HG03064 (cell line): ENCODE measurements around the gene RBM47.
"Not testable (repeated sequence)": the region's sequence is repeated elsewhere in the genome, so short reads cannot be mapped to it uniquely, and the experiment has no call there.

Source experiments
- ATAC-seq: cut with Tn5 transposase; IDR thresholded peaks from one replicate; pipeline ENCODE4 v1.9.1; 2021; ENCODE audit warnings: low read depth; ENCODE audit not compliant: unreplicated experiment

RBM47 gene

DNA sequence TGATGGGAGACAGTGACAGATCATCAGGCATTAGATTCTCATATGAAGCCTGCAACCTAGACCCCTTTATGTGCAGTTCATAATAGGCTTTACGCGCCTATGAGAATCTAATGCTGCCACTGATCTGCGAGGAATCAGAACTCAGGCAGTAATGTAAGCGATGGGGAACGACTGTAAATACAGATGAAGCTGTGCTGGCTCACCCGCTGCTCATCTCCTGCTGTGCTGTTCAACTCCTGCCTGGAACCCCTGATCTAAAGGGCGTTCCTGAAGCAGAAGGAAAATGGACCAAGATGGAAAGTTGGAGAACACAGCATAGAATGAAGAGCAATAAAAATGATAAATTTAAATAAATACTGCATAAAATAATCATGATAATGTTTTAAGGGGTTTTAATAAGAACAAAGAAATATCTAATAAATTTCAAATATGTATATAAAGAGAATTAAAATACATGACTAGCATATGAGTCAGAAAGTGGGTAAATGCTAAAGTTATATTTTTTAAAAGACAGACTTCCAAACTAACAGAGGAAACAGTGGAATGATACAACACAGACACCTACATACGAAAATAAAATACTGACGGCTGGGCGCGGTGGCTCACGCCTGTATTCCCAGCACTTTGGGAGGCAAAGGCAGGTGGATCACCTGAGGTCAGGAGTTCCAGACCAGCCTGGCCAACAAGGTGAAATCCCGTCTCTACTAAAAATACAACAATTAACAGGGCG, 59.2 kb downstream of the RBM47 start:
- ATAC-seq = no peak

DNA sequence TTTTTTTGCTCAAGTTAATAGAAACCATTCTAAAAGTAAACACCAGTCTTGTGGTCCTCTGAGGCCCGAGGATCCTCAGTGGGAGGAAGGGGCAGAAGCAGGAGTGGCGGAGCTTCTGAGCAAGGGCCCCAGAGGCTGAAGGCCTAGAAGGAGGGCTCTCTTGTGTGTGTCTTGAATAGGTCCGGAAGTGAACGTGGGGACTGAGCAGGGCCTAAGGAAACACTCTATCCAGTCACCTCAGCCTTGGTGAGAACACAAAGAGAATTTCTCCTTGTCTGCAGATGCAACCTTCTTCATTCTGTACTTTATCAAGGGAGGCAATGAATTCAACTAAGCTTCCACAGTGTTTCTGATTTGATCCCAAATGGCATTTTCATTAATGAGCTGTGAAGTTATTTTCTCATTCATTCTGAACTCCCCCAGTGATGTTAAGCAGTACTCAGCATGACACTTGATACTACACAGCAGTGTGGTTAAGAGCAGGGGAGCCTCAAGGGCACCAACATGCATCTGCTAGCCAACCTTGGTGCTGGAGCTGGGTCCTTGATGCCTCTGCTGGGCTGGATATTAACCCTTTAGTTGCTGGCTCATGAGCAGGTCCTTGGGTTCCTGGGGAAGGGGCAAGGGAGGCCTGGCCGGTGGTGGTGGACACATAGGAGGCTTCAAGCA, 64.7 kb downstream of the RBM47 start:
- ATAC-seq = no peak

DNA sequence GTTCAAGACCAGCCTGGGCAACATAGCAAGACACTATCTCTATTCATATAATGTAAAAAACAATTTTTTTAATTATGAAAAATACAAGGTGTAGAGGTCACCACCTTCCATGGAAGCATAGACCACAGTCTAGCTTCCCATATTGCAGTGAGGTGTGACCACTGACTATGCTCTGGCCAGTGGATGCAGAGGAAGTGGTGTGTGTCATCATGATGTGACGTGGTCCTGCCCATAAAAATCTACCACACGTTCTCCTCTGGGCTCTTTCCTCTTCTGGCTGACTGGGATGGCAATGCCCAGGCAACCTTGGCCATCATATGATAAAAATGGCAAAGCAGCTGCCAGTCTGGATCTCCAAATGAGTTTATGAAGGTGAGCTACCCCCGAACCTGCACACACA, 65.7 kb downstream of the RBM47 start:
- ATAC-seq = no peak

DNA sequence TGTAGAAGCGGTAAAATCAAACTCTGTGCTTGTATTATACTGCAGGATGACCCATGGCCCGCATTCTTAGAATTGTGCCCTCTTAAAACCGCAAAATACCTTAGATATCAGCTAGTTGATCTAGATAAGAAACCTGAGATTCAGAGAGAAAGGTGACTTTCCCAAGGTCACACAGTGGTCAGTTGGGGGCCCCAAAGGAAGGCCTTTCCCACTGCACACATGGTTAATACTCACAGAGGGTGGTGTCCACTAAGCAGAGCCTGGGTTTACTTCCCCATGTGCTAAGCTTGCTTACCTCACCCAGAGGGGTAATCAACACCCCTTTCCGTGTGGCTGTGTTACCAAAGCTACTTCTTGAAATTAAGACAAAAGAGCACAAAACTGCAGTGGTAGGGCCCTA, 66.3 kb downstream of the RBM47 start:
- no peak for ATAC-seq

DNA sequence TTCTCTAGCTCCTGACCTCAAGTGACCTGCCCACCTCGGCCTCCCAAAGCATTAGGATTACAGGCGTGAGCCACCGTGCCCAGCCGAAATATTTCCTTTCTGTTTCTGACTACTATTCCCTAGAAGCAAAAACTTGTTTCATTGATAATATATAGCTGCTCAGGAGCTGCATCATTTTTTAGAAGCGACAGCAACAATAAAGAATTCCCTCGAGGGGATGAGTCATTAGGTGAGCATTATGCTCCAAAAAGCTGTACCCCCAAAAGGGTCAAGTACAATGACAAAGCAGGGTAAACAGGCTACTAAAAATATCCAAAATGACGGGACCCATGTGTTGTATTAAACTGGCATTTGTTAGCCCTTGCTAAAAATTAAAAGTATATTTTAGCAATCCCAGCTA, 67.0 kb downstream of the RBM47 start:
- no peak for ATAC-seq

DNA sequence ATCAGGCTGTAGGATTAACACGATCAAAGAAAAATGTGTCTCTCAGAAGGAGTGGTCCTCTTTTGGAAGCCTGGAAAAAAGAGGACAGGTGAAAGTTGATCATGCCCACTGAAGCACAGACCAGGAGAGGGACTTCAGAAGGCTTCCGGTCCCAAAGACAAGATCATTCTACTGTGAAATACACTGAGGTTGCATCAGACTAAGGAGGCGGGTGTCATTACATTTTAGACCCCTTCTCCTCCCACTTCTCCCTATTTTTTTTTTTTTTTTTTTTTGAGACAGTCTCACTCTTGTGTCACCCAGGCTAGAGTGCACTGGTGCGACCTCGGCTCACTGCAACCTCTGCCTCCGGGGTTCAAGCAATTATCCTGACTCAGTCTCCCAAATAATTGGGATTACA, 67.5 kb downstream of the RBM47 start:
- no peak for ATAC-seq

DNA sequence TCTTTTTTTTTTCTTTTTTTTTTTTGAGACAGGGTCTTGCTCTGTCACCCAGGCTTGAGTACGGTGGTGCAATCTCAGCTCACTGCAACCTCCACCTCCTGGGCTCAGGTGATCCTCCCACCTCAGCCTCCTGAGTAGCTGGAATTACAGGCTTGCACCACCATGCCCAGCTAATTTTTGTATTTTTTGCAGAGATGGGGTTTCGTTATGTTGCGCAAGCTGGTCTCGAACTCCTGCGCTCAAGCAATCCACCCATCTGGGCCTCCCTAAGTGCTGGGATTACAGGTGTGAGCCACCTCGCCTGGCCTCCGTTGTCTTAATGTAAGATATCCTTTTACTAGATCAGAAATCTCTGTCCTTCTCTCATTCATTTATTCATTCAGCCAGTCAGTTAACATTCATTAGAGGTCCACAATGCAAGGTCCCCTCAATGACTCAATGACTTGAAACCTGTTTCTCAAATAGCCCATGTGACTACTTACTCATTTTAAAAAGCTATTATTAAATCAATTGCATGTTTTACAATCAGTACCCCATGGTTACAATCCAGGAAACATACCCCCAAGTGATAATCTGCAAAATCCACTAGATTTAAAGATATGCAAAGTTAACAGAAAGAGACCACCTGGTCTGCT, 68.0 kb downstream of the RBM47 start:
- not testable (repeated sequence) for ATAC-seq

DNA sequence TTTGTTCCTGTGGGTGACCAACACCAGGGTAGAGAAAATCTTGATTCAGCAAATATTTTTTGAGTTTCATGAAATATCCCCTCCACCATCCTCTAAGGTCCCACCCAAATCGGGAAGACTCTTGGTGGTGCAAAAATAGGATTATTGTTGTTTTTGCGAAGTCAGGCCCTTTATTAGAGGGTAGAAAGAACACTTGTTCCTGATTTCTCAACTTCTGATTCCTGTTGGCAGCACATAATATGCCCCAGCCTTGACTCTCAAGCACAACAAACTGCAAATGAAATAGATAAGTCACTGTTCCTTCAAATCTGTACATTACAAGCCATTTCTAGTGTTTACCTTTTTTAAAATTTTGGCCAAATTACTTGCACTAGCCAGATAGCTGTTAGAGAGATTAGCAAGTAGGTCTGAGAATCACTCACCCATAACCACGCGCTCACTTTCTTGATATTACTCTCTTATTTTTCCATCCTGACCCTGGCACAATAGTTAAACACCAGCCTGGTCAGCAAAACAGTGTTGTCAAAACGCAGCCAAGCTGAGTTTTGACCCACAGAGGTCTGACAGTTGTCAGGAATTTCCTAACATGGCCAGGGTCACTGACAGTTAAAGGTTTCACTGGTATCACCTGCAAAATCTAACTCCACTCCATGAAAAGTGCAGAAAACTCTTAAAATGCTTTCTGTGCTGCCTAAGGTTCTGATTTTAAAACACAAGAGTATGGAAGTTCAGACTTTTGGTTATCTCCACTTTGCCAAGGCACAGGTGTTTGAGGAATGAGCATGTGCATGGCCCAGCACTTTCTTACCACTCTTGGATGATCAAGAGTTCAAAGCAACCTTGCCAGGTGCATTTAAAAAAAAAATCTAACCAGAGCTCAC, 69.8 kb downstream of the RBM47 start:
- ATAC-seq = no peak

DNA sequence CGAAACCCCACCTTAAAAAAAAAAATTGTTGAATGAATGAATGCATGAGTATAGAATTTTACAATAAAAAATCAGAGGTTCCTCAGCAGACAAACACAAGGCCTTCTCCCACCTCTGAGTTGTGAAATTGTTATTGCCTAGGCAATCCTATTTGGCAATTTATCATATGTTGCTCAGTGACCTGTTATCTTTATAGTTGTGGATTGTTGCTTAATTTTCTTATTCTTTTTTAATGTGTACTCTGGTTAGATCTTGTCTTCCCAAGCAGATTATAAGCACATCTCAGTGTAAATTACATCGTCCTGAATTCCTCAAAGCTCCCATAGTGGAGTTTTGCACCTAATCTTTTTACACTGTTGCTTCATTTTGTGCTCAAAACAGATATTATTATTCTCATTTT, 71.9 kb downstream of the RBM47 start:
- ATAC-seq = no peak

DNA sequence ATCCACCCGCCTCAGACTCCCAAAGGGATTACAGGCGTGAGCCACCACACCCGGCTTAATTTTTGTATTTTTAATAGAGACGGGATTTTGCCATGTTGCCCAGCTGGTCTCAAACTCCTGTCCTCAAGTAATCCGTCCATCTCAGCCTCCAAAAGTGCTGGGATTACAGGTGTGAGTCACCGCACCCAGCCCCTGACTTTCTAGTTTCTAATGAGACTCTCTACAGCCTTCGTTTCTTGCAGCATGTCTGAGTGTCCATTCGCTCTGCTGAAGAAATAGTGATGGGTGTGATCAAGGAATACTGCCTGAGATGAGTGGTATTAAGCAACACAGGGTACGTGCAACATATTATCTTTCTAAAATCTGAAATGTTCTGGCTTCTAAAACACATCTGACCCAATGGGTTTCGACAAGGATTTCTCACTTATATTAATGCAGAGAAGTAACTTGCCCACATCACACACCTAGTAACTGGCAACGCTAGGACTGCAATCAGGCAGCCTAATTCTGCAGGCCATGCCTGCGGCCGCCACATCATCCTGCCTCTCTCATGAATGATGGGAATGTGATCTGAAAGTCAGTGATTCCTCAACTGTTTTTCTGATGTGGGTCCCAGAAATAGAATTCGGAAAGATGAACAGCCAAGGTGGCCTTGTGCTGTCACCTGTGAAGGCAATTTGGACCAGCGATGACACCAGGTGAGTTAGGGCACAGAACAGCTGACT, 74.3 kb downstream of the RBM47 start:
- no peak for ATAC-seq

DNA sequence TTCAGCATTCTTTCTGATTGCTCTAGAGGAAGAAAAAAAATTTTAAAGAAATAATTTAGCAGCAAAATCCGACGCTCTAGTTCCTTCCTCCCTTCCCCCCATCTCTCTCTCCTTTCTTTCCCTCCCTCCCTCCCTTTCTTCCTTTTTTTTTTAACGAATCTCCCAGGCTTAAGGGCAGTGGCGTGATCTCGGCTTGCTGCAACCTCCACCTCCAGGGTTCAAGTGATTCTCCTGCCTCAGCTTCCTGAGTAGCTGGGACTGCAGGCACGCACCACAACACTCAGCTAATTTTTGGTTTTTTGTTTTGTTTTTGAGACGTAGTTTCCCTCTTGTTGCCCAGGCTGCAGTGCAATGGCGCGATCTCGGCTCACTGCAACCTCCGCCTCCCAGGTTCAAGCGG, 75.0 kb downstream of the RBM47 start:
- ATAC-seq = not testable (repeated sequence)

DNA sequence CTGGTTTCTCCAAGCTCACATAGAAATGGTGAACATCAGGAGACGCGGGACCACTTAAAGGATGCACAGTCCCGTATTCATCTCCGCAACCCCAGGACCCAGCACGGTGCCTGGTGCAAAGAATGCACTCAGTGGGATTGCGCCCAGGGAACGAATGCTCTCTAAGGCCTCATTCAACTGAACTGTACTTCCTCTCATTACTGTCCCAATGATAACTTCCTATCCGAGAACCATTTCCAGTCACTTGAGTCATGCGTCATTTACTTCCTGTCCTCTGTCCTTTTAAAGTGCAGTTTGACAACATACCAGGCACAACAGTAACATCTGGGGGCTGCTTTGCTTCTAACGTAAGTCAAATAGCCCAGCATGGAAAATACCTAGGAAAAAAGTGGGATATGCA, 75.7 kb downstream of the RBM47 start:
- no peak for ATAC-seq

DNA sequence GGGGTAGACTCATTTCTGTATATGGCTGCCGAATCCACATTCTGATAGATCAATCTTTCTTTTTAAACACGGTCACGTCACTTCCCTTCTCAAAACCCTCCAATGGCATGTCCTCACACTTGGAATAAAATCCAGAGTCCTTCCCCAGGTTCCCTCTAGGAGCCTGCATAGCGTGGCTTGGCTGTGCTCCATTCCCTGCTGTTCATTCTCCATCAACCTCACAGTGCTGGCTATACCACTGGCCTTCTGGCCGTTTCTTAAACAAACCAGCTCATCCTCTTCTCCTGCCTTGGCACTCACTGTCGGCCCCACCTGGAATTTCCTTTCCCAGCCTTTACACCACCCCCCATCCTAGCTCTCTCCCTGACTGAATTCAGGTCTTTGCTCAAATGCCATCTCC, 77.1 kb downstream of the RBM47 start:
- no peak for ATAC-seq

DNA sequence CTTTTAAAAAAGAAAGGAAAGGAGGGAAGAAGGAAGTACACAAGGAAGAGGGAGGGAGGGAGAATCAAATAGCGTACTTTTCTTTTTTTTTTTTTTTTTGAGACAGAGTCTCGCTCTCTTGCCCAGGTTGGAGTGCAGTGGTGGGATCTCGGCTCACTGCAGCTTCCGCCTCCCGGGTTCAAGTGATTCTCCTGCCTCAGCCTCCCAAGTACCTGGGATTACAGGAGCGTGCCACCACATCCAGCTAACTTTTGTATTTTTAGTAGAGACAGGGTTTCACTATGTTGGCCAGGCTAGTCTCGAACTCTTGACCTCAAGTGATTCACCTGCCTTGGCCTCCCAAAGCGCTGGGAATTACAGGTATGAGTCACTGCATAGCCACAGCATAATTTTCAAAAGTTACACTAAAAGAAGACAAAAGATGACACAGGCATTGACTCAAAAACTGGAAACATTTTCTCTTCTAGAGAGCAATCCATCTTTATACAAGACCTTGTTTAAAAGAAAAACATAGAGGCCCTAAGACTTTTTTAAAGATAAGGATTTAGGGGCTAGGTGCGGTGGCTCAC, 78.0 kb downstream of the RBM47 start:
- ATAC-seq = not testable (repeated sequence)

DNA sequence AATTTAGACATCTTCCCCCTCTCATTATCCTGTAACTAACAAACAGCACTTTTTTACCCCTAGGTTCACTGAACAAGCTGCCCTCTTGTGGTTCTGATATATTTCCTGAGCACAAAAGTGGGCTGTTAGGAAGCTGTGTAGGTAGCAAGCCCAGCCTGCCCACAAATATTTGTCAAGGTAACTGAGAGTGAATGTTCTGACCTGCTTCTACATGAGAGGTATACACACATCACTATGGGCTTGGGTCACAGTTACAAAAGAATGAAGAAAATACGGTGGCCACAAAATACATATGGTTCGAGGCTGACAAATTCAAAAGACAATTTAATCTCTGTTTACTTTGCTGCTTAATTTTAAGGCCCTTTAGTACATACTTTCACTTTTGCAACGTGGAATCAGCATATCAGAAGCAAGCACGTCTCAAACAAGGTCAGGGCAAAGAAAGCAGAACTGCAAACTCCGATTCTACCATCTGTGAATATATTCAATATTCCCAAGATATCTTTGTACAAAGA, 78.7 kb downstream of the RBM47 start:
- peak; percentile 54 for ATAC-seq

DNA sequence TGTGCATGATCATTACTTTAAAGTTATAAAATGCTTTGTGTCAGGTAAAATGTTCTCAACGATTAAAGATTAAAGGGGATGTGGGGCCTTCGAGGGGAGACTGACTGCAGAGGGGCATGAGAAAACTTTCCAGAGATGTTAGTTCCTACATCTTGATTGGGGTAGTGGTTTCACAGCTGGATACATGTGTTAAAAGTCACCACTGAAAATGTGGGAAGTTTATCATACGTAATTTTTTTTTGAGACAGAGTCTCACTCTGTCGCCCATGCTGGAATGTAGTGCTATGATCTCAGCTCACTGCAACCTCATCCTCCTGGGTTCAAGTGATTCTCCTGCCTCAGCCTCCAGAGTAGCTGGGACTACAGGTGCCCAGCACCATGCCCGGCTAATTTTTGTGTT, 79.5 kb downstream of the RBM47 start:
- ATAC-seq = no peak

DNA sequence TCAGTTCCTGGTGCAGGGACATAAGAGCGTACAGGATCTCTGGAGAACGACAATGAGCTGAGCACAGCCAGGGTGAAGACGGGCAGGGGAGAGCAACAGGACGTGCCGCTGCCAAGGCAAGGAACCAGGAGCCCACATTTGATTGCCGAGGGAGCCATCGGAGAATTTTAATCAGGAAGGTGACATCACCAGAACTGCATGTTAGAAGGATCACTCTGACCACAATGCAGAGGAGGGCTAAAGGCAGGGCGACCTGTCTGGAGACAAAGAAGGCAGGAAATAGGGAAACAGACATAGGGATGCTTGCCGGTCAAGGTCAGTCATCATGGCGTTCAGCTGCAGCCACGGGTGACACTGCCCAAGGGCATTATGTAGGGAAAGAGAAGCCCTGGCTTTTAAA, 81.4 kb downstream of the RBM47 start:
- no peak for ATAC-seq

DNA sequence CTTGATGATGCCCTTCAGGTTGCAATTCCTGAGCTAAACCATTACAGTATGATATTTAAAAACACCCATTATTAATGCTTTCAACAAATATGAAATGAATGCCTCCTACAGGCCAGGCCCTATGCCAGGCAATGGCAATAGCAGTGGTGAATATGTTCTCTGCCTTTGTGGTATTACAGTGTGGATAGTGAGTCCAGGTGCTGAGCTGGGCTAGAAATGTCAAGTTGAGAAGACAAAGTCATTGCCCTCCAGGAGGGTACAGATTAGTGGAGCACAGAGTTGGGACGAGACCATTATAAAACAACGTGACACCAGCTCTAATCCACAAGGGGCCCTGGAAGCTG, 81.9 kb downstream of the RBM47 start:
- ATAC-seq = no peak

DNA sequence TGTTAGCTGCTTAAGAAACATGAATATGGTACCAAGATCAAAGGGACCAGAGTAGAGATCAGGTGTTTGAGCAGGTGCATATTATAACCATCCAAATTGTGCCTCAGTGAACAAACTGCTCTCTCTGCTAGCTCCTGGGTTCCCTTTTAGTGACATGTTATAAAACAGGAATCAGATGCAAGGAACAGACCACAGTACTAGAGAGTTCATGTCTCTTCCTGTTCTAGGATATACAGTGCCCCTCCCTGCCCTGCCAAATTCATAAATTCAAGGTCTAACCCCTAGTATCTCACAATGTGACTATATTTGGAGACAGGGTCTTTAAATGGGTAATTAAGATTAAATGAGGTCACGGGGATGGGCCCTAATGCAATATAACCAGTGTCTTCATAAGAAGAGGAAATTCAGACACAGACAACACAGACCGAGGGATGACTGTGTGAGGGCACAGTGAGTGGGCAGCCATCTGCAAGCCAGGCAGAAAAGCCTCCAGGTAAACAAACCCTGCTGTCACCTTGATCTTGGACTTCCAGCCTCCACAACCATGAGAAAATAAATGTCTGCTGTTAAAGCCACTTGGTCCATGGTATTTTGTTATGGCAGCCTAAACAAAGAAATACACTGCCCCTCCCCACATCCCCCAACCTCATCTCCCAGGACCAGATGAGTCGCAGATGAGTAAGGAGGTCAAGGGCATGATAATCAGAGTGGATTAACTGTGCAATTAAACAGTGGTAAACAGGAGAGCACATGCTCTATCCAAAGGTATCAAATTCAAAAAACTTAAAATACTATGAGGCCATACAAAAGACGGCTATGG, 82.5 kb downstream of the RBM47 start:
- ATAC-seq = no peak
